ENCODE measurements around the gene TYW5. TPM values are rescaled to one million over a fixed set of nuclear protein-coding genes. Genes with fewer than 3 reads are reported as not detected.

TYW5 gene
- total RNA-seq, 1 donor, result 7.6 TPM

- no peak for DNase-seq (ENCODE audit: insufficient read length, low spot score, missing footprints)
- no peak overlapping the region for H3K4me3 ChIP-seq (ENCODE audit: insufficient read depth, low read length)
- no peak overlapping the region for H3K4me2 ChIP-seq (ENCODE audit: insufficient read depth, low read length)
- TF ChIP-seq CTCF (IDR thresholded peaks at IDR 0.05; ENCODE audit: extremely low read depth, low read depth, low read length), result no peak
- H4K20me1 ChIP-seq (ENCODE audit: insufficient read depth, low read length), result no peaks in the 10 kb centered on the region
- H3K27me3 ChIP-seq (ENCODE audit: insufficient read depth, low read length), result no peaks in the 10 kb centered on the region
- H3K4me1 ChIP-seq (ENCODE audit: insufficient read depth, low read length), result no peaks in the 10 kb centered on the region
- H3K9me3 ChIP-seq (ENCODE audit: low read depth, low read length), result no peaks in the 10 kb centered on the region
- H3K36me3 ChIP-seq (ENCODE audit: insufficient read depth, low read length), result no peaks in the 10 kb centered on the region
- H2AFZ ChIP-seq (ENCODE audit: low read length), result no peak overlapping the region
- H3K27ac ChIP-seq (ENCODE audit: low read depth, low read length), result no peak overlapping the region
- H3K79me2 ChIP-seq (ENCODE audit: insufficient read depth, low read length), result no peaks in the 10 kb centered on the region
Measured at GRCh38 chr2:199997296-199997695, 42.0 kb upstream of the TYW5 start.

- Histone ChIP-seq H3K4me1 (ENCODE audit: insufficient read depth, low read length) (no peaks in the 10 kb centered on the region), H3K4me2 (ENCODE audit: insufficient read depth, low read length) (no peak overlapping the region), H3K27ac (ENCODE audit: low read depth, low read length) (no peak overlapping the region), H3K79me2 (ENCODE audit: insufficient read depth, low read length) (no peaks in the 10 kb centered on the region), H3K36me3 (ENCODE audit: insufficient read depth, low read length) (no peaks in the 10 kb centered on the region), H4K20me1 (ENCODE audit: insufficient read depth, low read length) (no peaks in the 10 kb centered on the region), H2AFZ (ENCODE audit: low read length) (no peak overlapping the region), H3K27me3 (ENCODE audit: insufficient read depth, low read length) (no peaks in the 10 kb centered on the region), H3K4me3 (ENCODE audit: insufficient read depth, low read length) (no peak overlapping the region), H3K9me3 (ENCODE audit: low read depth, low read length) (no peaks in the 10 kb centered on the region)
- DNase-seq (ENCODE audit: insufficient read length, low spot score, missing footprints), result no peak
- no peak for TF ChIP-seq CTCF (IDR thresholded peaks at IDR 0.05; ENCODE audit: extremely low read depth, low read depth, low read length)
Measured at GRCh38 chr2:199994896-199995295, 39.6 kb upstream of the TYW5 start.

GRCh38 chr2:199994371-199994770 lies 39.1 kb upstream of the TYW5 start:
- Histone ChIP-seq H3K79me2 (ENCODE audit: insufficient read depth, low read length) (no peaks in the 10 kb centered on the region), H3K4me1 (ENCODE audit: insufficient read depth, low read length) (no peaks in the 10 kb centered on the region), H3K36me3 (ENCODE audit: insufficient read depth, low read length) (no peaks in the 10 kb centered on the region), H3K27ac (ENCODE audit: low read depth, low read length) (no peak overlapping the region), H4K20me1 (ENCODE audit: insufficient read depth, low read length) (no peaks in the 10 kb centered on the region), H3K4me2 (ENCODE audit: insufficient read depth, low read length) (no peak overlapping the region), H3K9me3 (ENCODE audit: low read depth, low read length) (no peaks in the 10 kb centered on the region), H3K4me3 (ENCODE audit: insufficient read depth, low read length) (no peak overlapping the region), H2AFZ (ENCODE audit: low read length) (no peak overlapping the region), H3K27me3 (ENCODE audit: insufficient read depth, low read length) (no peaks in the 10 kb centered on the region)
- TF ChIP-seq CTCF (IDR thresholded peaks at IDR 0.05; ENCODE audit: extremely low read depth, low read depth, low read length), result no peak
- no peak for DNase-seq (ENCODE audit: insufficient read length, low spot score, missing footprints)

- DNase-seq (ENCODE audit: insufficient read length, low spot score, missing footprints), result no peak
- no peaks in the 10 kb centered on the region for H3K27me3 ChIP-seq (ENCODE audit: insufficient read depth, low read length)
- H2AFZ ChIP-seq (ENCODE audit: low read length), result no peak overlapping the region
- H3K79me2 ChIP-seq (ENCODE audit: insufficient read depth, low read length), result no peaks in the 10 kb centered on the region
- H3K9me3 ChIP-seq (ENCODE audit: low read depth, low read length), result no peaks in the 10 kb centered on the region
- H3K4me3 ChIP-seq (ENCODE audit: insufficient read depth, low read length), result no peak overlapping the region
- H3K27ac ChIP-seq (ENCODE audit: low read depth, low read length), result no peak overlapping the region
- H4K20me1 ChIP-seq (ENCODE audit: insufficient read depth, low read length), result no peaks in the 10 kb centered on the region
- H3K4me1 ChIP-seq (ENCODE audit: insufficient read depth, low read length), result peaks cover 10% of the 10 kb centered on the region
- no peak for TF ChIP-seq CTCF (IDR thresholded peaks at IDR 0.05; ENCODE audit: extremely low read depth, low read depth, low read length)
- H3K4me2 ChIP-seq (ENCODE audit: insufficient read depth, low read length), result no peak overlapping the region
- no peaks in the 10 kb centered on the region for H3K36me3 ChIP-seq (ENCODE audit: insufficient read depth, low read length)
Measured at GRCh38 chr2:199992296-199992695, 37.0 kb upstream of the TYW5 start.

All from osteoblast (primary cell).